A549 treated with AZD9567 at 1 μM for 4 hours (cell line): ENCODE measurements around the gene PDE4A. TPM values are rescaled to one million over a fixed set of nuclear protein-coding genes. Genes with fewer than 3 reads are reported as not detected.

ENCODE experiments used
- total RNA-seq: library from RNA; stranded (reverse); fragments of 200-300 nt; extraction: Qiagen RNA extraction; gene quantifications from 5 replicates; pipeline ENCODE4 v1.2.3, GENCODE V29; 2022; ENCODE audit not compliant: insufficient read depth

PDE4A gene
- total RNA-seq = 2.5 to 4.2 TPM (median 3.8 TPM) in 5 replicates

DNA sequence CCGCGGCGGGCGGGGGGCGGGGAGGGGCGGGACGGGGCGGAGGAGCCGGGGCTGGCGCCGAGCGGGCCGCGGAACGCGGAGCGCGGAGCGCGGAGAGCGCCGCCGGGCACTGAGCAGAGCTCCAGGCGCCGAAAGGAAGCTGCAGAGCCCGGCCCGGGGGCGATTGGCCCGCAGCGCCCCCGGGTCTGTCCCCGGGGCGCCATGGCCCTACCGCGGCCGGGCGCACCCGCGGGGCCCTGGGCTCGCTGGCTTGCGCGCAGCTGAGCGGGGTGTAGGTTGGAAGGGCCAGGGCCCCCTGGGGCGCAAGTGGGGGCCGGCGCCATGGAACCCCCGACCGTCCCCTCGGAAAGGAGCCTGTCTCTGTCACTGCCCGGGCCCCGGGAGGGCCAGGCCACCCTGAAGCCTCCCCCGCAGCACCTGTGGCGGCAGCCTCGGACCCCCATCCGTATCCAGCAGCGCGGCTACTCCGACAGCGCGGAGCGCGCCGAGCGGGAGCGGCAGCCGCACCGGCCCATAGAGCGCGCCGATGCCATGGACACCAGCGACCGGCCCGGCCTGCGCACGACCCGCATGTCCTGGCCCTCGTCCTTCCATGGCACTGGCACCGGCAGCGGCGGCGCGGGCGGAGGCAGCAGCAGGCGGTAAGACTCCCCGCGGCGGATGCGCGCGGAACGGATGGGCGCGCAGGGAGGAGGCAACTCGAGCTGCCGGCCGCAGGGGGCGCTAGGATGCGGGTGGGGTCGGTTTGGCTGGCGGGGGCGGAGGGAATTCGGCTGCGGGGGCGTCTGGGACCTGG lies at the start of gene PDE4A:
PDE4A (plus strand) TSS at position 95 of the 796 bp plus-strand sequence; CDS start at position 322, 227 bp downstream.

DNA sequence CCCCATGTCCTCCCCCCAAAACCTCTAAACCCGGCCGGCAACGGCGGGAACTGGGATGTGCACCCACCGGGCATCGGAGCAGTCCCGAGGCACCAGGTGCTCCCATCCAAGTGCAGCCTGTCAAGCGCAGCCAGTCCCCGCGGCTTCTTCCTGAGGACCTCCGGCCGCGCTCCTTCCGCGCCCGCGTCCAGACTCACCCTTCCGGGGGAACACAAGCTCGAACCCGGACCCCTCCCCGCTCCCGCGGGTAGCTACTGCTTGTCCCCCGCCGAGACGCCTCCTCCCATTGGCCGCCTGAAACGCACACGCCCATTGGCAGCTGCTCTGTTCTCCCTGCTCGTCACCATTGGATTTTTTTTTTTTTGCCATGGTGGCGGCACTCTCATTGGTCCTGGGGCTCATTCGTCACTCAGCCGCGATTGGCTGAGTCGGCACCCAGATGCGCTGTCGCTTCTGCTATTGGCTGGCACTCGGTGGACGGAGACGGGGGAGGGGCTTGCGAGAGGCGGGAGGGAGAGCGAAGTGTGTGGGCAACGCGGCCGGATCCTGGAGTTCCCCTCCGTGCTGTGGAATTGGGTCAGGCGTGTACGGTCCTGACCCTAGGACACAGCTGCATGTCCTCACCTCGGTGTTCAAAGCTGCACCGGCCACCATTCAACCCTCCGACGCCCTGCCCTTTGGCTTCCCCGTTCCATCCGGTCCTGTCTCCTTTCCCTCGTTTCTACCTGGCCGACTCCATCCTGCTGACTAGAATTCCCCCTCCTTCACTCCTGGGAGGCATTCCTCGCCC lies 39.8 kb upstream of the PDE4A start, which contains the start of gene TYK2:
TYK2 (minus strand) TSS at position 260 of the 790 bp plus-strand sequence. CDS start 2,166 bp downstream, outside the sequence.

DNA sequence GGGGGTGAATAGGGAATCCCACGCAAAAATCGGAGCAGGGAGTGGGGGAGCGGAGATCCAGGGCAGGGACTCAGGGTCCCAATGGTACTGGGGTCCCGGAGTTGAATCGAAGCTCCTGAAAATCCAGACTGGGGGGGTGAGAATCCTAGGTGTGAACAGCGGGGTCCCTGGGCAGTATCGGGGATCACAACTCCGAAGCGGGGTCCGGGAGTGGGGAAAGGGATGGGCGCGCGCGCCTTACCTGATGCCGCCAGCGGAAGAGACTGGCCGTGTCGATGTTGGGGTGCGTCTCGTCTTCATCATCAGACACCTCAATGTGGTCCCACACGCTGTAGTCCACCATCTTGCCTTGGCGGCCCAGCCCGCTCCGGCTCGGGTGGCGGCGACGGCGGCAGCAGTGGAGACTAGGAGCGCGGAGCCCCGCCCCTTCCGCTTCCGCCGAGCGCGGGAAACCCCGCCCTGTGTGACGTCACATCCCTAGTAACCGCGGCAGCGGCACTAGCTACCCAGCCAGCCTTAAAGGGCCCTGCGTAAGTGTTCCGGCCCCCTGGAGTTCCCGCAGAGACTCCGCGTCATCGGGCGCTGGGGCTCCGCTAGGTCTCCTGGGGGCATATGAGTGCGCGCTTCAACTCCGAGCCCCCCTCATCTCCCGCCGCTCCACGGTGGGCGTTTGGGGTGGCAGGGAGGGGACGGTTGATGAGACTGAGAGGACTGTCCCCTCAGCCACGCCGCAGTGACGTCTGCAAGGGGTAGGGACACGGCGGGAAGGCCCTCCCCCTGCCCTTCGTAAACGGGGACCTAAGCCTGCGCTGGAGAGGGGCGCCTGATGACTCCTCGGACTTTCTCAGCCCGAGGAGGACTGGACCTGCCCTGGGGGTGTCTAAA lies 17.0 kb upstream of the PDE4A start, which contains the start of gene CDC37:
CDC37 (minus strand) TSS at position 406 of the 885 bp plus-strand sequence; CDS start at position 343, 63 bp downstream.

DNA sequence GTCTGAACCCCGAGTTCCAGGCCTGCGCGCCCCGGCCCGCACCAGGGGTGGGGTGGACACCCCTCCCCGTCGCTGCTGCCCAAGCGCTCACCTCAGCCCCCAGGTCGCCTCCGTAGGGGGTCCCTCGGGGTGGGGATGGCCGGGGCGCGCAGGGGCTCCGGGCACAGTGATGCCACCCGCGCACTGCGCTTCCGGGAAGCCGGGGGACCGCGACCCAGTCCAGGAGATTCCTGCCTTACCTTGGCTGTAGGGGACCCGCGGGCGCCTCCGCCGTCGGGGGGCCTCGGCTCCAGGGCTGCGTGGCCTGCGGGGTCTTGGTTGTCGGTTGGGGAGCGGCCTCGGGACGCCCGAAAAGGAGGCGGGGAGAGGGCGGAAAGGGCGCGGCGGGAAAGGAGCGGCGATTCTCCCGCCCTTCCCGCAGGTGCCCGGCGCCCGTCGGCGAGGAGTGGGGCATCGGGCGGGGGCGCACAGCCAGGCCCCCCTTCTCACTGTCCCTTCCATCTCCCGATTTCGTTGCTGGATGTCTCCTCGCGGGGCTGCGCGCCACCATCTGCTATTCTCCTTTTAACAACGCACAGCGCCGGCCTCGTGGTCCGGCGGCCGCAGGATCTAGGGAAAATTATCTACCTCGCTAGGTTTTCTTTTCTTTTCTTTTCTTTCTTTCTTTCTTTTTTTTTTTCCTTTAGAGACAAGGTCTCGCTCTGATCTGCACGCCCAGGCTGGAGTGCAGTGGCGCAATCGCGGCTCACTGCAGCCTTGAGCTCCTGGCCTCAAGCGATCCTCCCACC lies 82.9 kb downstream of the PDE4A start, which contains the start of gene KEAP1:
KEAP1 (minus strand) TSS at position 355 of the 788 bp plus-strand sequence. CDS start 3,323 bp downstream, outside the sequence.

DNA sequence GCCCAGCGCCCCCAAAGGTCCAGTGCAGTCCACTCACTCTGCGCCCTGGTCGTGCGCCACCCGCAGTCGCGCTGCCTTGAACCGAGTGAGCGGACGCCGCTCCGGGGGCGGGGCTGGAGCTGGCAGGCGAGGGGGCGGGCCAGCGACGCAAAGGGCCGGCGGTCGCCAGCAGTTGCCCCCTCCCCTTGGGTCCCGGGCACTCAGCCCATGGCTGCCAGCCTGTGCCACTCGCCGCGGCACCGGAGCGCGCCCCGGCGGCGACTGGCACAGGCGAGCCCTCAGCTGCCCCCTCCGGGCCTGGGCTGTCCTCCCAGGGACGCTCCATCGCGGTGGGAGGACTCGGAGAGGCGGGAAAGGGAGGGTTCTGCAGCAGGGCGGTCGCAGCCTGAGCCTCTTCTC lies 97.0 kb downstream of the PDE4A start, which contains the start of gene S1PR5:
S1PR5 (minus strand) TSS at position 87 of the 399 bp plus-strand sequence. CDS start 2,436 bp downstream, outside the sequence.

Other genes with a start within 250 kb of the PDE4A start
- 62.9 to 71.3 TPM (median 69.5 TPM) in 5 replicates for gene DNMT1, start 225.6 kb upstream of the PDE4A start, total RNA-seq
- gene S1PR2, start 189.2 kb upstream of the PDE4A start, total RNA-seq = 0.57 to 1.6 TPM (median 0.65 TPM) in 5 replicates
- gene MRPL4, start 168.3 kb upstream of the PDE4A start, total RNA-seq = 51.0 to 77.2 TPM (median 72.9 TPM) in 5 replicates
- 2.5 to 5.6 TPM (median 4.7 TPM) in 5 replicates for gene ICAM1, start 149.4 kb upstream of the PDE4A start, total RNA-seq
- 0.06 to 0.20 TPM (median 0.09 TPM) in 4 of 5 replicates, not detected in the other for gene ICAM4, start 133.6 kb upstream of the PDE4A start, total RNA-seq
- 0.46 to 1.4 TPM (median 1.1 TPM) in 4 of 5 replicates, not detected in the other for gene ICAM5, start 130.6 kb upstream of the PDE4A start, total RNA-seq
- 2.1 to 3.4 TPM (median 2.3 TPM) in 4 of 5 replicates, not detected in the other for gene ZGLP1, start 110.7 kb upstream of the PDE4A start, total RNA-seq
- gene FDX2, start 104.5 kb upstream of the PDE4A start, total RNA-seq = 19.6 to 34.8 TPM (median 31.5 TPM) in 5 replicates
- 20.7 to 30.9 TPM (median 30.4 TPM) in 5 replicates for gene RAVER1, start 87.0 kb upstream of the PDE4A start, total RNA-seq
- gene ICAM3, start 80.9 kb upstream of the PDE4A start, total RNA-seq = 7.2 to 9.2 TPM (median 9.2 TPM) in 5 replicates
- gene TYK2, start 40.0 kb upstream of the PDE4A start, total RNA-seq = 27.8 to 50.4 TPM (median 45.6 TPM) in 5 replicates
- gene CDC37, start 17.0 kb upstream of the PDE4A start, total RNA-seq = 140 to 202 TPM (median 189 TPM) in 5 replicates
- 48.2 to 57.6 TPM (median 51.6 TPM) in 5 replicates for gene KEAP1, start 82.8 kb downstream of the PDE4A start, total RNA-seq
- gene S1PR5, start 96.9 kb downstream of the PDE4A start, total RNA-seq = 1.5 to 2.4 TPM (median 1.9 TPM) in 5 replicates
- gene ATG4D, start 123.4 kb downstream of the PDE4A start, total RNA-seq = 21.6 to 27.9 TPM (median 22.2 TPM) in 5 replicates
- gene KRI1, start 145.5 kb downstream of the PDE4A start, total RNA-seq = 17.0 to 19.5 TPM (median 17.9 TPM) in 5 replicates
- 2.0 to 8.7 TPM (median 7.2 TPM) in 5 replicates for gene CDKN2D, start 148.4 kb downstream of the PDE4A start, total RNA-seq
- gene AP1M2, start 166.8 kb downstream of the PDE4A start, total RNA-seq = 12.1 to 49.7 TPM (median 42.2 TPM) in 5 replicates
- gene SLC44A2, start 205.0 kb downstream of the PDE4A start, total RNA-seq = 5.9 to 23.2 TPM (median 7.5 TPM) in 5 replicates
- gene ILF3, start 233.8 kb downstream of the PDE4A start, total RNA-seq = 133 to 177 TPM (median 167 TPM) in 5 replicates